GM19240 (cell line): ENCODE data around the gene PDCD6IP.
"Not testable (repeated sequence)": the region's sequence is repeated elsewhere in the genome, so short reads cannot be mapped to it uniquely, and the experiment has no call there.

Source experiments
- DNase-seq: peaks from one replicate; pipeline ENCODE4 v3.0.0; 2011; ENCODE audit warnings: low spot score; ENCODE audit not compliant: insufficient read length

PDCD6IP gene

GRCh38 chr3:33855407-33855806, 57.0 kb downstream of the PDCD6IP start:
- DNase-seq = not testable (repeated sequence)

DNA sequence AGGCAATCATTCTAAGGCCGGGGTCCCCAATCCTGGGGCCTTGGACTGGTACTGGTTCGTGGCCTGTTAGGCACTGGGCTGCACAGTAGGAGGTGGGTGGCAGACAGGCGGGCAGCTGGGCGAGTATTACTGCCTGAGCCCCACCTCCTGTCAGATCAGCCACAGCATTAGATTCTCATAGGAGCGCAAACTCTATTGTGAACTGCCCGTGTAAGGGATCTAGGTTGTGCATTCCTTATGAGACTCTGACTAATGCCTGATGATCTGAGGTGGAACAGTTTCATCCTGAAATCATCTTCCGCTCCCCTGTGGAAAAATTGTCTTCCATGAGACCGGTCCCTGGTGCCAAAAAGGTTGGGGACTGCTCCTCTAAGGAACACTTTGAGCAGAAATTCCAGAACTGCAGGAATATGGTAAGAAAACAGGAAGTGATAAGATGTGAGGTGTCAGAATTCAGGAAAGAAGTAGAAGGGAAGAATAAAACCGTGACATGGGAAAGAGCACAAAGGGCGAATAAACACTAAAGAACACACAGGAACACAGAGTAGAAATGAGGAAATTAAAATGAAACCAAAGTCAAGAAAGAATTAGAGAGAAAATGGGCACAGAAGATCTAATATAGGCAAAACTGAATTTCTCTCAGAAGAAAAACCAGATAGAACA, 57.6 kb downstream of the PDCD6IP start:
- DNase-seq = no peak

DNA sequence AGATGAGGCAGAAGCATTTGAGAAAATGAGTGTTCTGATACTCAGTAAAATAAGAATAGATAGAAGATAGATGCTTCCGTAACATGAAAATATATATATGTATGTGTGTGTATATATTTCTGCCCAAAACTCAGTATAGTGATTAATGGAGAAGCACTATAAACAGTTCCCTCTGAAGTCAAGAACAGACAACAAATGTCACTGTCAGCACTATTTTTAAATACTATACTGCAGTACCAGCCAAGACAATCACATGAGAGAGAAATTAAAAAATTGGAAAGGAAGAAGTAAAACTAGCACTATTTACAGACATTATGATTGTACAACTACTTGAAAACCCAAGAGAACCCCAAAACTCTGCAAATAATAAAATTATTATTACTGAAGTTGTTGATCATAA, 59.3 kb downstream of the PDCD6IP start:
- not testable (repeated sequence) for DNase-seq

DNA sequence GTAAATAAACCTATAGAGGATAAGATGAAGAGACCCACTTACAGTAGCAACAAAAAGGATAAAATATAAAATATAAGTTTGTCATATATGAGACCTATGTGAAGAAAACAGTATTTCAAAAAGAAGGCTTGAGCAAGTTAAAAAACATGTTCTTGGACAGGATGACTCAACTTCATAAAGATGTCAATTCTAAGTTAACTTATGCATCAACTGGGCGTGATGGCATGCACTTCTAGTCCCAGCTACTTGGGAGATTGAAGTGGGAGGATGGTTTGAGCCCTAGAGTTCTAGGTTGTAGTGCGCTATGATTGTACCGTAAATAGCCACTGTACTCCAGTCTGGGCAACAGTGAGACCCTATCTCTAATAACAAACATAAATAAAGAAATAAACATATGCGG, 59.7 kb downstream of the PDCD6IP start:
- no peak for DNase-seq

DNA sequence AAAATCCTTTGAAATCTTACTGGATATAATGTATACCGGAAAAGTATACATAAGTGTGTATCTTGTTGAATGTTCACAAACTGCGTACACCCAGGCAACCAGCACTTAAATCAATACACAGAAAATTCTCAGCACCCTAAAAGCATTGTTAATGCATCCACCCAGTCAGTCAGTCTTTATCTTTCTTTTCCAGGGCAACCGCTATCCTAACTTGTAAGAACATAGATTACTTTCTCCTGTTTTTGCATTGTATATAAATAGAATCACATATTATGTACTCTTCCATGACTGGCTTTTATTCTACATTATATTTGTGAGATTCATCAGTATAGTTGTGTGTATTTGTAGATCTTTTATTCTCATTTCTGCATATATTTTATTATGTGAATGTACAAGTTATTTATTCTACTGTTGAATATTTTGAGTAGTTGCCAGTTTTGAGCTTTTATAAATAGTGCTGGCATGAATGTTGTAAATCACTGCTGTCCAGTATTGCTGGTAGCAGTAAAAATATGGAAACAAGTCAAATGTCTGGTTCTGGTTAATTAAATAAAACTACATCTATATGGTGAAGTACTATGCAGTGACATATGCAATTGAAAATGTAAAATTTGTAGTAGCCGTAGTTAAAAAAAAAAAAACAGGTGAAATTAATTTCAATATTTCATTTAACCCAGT, 62.1 kb downstream of the PDCD6IP start:
- DNase-seq = no peak

DNA sequence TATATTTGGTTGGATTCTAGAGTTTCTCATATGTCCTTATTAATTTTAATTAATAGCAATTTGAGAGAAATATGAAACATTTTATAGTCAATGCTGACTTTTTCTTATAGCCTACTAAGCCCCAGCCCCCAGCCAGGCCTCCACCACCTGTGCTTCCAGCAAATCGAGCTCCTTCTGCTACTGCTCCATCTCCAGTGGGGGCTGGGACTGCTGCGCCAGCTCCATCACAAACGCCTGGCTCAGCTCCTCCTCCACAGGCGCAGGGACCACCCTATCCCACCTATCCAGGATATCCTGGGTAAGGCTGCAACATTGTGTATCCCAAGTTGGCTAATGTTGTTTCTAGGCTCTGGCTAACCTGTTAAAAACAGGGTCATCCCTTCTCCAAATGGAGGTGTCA, 66.7 kb downstream of the PDCD6IP start:
- DNase-seq = no peak

GRCh38 chr3:33868309-33868708, 69.9 kb downstream of the PDCD6IP start:
- DNase-seq = no peak

DNA sequence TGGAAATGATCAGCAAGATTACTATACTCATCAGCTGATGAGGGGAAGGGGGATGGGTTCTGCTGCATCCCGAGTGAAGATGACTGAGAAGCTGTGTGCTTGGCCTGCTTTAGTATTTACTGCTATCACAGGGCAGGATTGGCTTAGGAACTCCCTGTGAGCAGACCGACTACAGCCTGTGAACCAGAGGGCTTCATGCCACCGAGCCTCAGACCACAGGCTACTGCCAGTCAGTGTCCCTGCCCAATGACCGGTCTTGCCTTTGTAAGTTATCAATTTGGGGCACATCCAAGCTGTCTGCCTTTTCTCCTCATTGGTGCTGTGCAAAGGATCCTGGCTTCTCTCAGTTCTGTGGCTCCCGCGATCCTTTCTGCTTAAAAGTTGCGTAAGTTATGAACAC, 71.5 kb downstream of the PDCD6IP start:
- no peak for DNase-seq

DNA sequence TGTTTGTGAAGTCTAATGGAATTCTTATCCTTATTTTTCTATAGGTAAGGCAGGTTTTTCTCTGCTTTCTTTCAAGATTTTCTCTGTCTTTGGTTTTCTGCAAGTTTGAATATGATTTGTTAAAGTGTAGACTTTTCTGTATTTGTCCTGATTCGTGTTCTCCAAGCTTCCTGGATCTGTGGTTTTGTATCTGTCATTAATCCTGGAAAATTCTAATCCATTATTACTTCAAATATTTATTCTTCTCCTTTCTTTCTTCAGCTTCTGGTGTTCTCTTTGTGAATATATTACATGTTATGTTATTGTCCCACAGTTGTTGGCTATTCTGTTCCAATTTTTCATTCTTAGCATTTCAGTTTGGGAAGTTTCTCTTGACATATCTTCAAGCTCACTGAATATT, 76.4 kb downstream of the PDCD6IP start:
- DNase-seq = no peak

- DNase-seq = no peak
Measured at GRCh38 chr3:33875680-33876079, 77.2 kb downstream of the PDCD6IP start.

- no peak for DNase-seq
Measured at GRCh38 chr3:33877187-33877586, 78.8 kb downstream of the PDCD6IP start.

GRCh38 chr3:33879540-33879939, 81.1 kb downstream of the PDCD6IP start:
- no peak for DNase-seq

DNA sequence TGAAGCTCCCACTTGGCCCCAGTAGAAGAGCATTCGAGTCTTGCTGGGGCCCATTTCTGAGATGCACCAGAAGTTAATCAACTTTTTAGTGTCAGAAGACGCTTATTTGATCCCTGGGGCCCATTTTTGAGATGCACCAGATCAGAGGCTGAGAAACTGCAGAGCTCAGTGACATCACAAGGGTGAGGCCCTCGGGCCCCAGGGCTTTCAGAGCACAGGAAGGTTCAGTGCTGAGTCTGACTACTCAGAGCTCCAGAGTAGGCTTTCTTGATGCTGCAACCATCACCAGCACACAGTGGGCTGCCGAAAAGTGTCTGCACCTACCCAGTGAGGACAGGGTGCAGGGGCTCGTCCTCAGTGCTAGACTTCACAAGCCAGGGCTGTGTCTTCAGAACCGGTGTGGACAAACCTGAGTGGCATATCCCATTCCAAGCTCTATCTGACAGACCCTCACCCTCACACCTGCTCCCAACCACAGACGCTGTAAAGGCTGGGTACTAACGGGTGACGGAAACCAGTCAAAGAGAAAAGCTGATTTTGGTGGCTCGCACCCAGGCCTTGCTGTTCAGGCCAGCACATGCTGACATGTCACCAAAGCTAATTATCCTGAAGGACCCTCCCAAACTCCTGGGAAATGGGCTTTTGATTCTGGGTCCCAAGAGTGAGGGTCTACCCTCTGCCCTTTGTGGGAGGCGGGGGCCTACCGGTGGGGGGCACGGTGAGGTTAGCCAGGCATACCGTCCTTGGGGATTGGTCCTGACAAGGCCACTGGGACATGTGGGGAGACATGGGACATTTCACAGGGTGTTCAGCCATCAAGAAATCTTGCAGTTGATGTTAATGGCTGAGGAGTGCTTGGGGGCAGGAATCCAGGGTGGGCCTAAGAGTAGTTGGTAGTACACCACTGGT, 83.0 kb downstream of the PDCD6IP start:
- DNase-seq = no peak

DNA sequence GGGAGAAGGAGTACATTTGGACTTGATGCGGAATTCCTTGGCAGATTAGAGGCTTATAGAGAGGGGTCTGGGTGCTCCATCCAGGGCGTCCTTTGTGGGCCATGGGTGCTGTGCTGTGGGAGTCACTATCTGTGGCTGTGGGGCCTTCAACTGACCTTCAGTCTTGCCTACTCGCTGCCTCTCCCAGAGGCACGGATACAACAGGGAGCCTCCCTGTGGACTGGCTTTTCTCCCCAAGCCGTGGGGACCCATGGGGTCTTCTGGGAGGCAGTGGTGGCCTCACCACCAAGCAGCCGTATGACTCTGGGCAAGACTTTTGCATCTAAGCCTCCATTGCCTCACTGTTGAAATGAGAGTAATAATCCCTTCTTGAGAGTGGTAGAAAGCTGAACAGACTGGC, 83.9 kb downstream of the PDCD6IP start:
- no peak for DNase-seq

GRCh38 chr3:33883538-33883950, 85.1 kb downstream of the PDCD6IP start:
- no peak for DNase-seq

- DNase-seq = no peak
Measured at GRCh38 chr3:33883951-33884561, 85.6 kb downstream of the PDCD6IP start.

DNA sequence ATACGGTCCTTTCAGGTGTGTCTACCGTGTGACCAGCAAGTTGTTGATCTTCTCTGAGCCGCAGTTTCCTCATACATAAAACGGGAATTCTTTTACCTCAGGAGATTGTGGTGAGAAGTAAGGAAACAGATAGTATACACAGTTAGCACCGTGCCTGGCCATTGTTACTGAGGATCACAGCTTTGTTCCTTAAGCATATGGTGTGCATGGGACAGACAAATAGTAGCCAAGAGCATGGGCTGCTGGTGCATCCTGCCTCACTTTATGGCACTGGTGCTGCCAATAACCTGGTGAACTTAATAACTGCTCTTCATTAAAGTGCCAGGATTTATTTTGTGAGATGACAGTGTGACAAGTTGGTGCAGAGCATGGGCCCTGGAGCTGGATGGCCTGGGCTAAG, 86.3 kb downstream of the PDCD6IP start:
- no peak for DNase-seq

DNA sequence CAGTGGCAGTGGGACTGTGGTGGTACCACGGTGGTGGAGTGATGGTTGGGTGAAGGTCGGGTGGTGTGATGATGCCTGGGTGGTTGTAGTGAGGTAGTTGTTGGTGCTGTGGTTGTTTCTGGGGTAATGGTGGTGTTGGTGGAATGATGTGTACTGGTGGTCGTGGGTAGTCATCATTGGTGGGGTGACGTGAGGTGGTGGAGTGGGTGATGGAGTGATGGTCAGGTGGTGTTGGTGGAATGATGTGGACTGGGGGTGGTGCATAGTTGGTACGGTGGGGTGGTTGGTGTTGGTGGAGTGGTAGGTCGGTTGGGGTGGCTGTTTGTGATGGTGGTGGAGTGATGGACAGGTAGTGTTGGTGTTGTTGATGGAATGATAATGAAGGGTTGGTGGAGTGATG, 87.1 kb downstream of the PDCD6IP start:
- DNase-seq = no peak

- no peak for DNase-seq
Measured at GRCh38 chr3:33886015-33886414, 87.6 kb downstream of the PDCD6IP start.

DNA sequence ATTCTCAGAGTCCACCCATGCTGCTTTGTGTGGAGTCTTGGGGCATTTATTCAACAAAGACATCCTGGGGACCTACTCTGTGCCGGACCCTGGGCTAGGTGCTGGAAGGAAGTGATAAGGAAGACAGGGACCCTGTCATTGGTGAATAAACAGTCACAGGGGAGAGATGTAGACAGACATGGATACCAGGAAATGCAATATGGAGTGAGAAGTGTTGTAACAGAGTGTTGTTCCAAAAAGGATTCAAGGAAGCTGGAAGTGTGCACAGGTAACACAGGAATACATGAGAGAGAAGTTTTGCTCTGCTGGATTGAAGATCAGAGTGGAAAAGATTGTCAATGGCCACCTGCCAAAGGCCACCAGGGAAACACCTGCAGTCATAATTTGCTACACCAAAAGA, 89.0 kb downstream of the PDCD6IP start:
- no peak for DNase-seq

GRCh38 chr3:33889394-33890039, 91.1 kb downstream of the PDCD6IP start:
- no peak for DNase-seq
